ENCODE measurements around the gene CCDC177. TPM values are rescaled to one million over a fixed set of nuclear protein-coding genes. Genes with fewer than 3 reads are reported as not detected.

CCDC177 gene
- polyA plus RNA-seq, 2 of the 4 experiments (the other 2 are of a cell fraction), result not detected

DNA sequence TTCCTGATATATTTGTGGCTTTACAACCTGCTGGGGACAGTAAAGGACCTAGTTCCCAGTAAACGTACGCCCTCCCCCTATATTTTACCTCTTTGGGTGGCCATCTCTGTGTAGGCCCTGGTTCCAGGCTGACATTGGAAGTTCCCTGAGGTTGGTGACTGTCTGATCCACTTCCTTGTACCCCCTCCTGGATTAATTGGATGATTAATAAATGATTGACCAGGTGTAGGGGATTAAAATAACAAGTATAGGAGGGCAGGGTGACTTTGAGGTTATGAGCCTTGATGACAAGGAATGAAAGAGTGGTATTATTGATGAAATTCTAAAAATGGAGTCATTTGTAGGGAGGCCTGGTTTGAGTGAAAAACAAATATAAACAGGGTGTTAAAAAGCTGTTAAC is 46.3 kb upstream of the CCDC177 start:
- Histone ChIP-seq H3K4me1 (0 out of 3 replicates have a peak, but pooled peaks cover 3% of the 10 kb centered on the region), H3K9me3 (no peaks in the 10 kb centered on the region), H3K27ac (no peak overlapping the region), H3K4me2 (no peak overlapping the region), H3K4me3 (no peak overlapping the region)
- no peak for ATAC-seq
- ChIA-PET POLR2A (no interaction called here), CTCF (no interaction called here)
- TF ChIP-seq, protein P1, sequence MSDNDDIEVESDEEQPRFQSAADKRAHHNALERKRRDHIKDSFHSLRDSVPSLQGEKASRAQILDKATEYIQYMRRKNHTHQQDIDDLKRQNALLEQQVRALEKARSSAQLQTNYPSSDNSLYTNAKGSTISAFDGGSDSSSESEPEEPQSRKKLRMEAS (IDR thresholded peaks at IDR 0.05), result no peak
- no peak for TF ChIP-seq EP300 (IDR thresholded peaks at IDR 0.05)
- TF ChIP-seq CHD4 (IDR thresholded peaks at IDR 0.05; ENCODE audit: borderline replicate concordance), result no peak
- TF ChIP-seq, protein P2, sequence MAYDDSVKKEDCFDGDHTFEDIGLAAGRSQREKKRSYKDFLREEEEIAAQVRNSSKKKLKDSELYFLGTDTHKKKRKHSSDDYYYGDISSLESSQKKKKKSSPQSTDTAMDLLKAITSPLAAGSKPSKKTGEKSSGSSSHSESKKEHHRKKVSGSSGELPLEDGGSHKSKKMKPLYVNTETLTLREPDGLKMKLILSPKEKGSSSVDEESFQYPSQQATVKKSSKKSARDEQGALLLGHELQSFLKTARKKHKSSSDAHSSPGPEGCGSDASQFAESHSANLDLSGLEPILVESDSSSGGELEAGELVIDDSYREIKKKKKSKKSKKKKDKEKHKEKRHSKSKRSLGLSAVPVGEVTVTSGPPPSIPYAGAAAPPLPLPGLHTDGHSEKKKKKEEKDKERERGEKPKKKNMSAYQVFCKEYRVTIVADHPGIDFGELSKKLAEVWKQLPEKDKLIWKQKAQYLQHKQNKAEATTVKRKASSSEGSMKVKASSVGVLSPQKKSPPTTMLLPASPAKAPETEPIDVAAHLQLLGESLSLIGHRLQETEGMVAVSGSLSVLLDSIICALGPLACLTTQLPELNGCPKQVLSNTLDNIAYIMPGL (CRISPR knock-in tag; IDR thresholded peaks at IDR 0.05; ENCODE audit: borderline replicate concordance), result no peak
- no peak for TF ChIP-seq GATA3 (IDR thresholded peaks at IDR 0.05; ENCODE audit: borderline replicate concordance)
- TF ChIP-seq HOXA7 (CRISPR knock-in tag; IDR thresholded peaks at IDR 0.05), result no peak
- TF ChIP-seq FOXS1 (CRISPR knock-in tag; IDR thresholded peaks at IDR 0.05), result no peak
- no peak for TF ChIP-seq ZC3H11A (IDR thresholded peaks at IDR 0.05)
- TF ChIP-seq NFE2L2 (conservative IDR thresholded peaks at IDR 0.05; ENCODE audit: low read length), result no peak
- TF ChIP-seq, protein P3, sequence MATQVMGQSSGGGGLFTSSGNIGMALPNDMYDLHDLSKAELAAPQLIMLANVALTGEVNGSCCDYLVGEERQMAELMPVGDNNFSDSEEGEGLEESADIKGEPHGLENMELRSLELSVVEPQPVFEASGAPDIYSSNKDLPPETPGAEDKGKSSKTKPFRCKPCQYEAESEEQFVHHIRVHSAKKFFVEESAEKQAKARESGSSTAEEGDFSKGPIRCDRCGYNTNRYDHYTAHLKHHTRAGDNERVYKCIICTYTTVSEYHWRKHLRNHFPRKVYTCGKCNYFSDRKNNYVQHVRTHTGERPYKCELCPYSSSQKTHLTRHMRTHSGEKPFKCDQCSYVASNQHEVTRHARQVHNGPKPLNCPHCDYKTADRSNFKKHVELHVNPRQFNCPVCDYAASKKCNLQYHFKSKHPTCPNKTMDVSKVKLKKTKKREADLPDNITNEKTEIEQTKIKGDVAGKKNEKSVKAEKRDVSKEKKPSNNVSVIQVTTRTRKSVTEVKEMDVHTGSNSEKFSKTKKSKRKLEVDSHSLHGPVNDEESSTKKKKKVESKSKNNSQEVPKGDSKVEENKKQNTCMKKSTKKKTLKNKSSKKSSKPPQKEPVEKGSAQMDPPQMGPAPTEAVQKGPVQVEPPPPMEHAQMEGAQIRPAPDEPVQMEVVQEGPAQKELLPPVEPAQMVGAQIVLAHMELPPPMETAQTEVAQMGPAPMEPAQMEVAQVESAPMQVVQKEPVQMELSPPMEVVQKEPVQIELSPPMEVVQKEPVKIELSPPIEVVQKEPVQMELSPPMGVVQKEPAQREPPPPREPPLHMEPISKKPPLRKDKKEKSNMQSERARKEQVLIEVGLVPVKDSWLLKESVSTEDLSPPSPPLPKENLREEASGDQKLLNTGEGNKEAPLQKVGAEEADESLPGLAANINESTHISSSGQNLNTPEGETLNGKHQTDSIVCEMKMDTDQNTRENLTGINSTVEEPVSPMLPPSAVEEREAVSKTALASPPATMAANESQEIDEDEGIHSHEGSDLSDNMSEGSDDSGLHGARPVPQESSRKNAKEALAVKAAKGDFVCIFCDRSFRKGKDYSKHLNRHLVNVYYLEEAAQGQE (IDR thresholded peaks at IDR 0.05), result no peak
- TF ChIP-seq ZNF302 (CRISPR knock-in tag; IDR thresholded peaks at IDR 0.05), result no peak
- TF ChIP-seq, protein P4, sequence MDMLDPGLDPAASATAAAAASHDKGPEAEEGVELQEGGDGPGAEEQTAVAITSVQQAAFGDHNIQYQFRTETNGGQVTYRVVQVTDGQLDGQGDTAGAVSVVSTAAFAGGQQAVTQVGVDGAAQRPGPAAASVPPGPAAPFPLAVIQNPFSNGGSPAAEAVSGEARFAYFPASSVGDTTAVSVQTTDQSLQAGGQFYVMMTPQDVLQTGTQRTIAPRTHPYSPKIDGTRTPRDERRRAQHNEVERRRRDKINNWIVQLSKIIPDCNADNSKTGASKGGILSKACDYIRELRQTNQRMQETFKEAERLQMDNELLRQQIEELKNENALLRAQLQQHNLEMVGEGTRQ (IDR thresholded peaks at IDR 0.05), result no peak
- TF ChIP-seq CBX2 (IDR thresholded peaks at IDR 0.05; ENCODE audit: borderline replicate concordance, low read depth), result no peak
- no peak for TF ChIP-seq PHF8 (IDR thresholded peaks at IDR 0.05; ENCODE audit: borderline replicate concordance, low read depth)
- TF ChIP-seq ESRRA (IDR thresholded peaks at IDR 0.05; ENCODE audit: borderline replicate concordance, low read length), result no peak
- TF ChIP-seq RNF2 (IDR thresholded peaks at IDR 0.05; ENCODE audit: borderline replicate concordance, low read depth), result no peak
- TF ChIP-seq, protein P5, sequence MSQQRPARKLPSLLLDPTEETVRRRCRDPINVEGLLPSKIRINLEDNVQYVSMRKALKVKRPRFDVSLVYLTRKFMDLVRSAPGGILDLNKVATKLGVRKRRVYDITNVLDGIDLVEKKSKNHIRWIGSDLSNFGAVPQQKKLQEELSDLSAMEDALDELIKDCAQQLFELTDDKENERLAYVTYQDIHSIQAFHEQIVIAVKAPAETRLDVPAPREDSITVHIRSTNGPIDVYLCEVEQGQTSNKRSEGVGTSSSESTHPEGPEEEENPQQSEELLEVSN (IDR thresholded peaks at IDR 0.05; ENCODE audit: borderline replicate concordance, low read depth), result no peak
- TF ChIP-seq, protein P6, sequence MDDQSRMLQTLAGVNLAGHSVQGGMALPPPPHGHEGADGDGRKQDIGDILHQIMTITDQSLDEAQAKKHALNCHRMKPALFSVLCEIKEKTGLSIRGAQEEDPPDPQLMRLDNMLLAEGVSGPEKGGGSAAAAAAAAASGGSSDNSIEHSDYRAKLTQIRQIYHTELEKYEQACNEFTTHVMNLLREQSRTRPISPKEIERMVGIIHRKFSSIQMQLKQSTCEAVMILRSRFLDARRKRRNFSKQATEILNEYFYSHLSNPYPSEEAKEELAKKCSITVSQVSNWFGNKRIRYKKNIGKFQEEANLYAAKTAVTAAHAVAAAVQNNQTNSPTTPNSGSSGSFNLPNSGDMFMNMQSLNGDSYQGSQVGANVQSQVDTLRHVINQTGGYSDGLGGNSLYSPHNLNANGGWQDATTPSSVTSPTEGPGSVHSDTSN (IDR thresholded peaks at IDR 0.05), result no peak
- DNase-seq (ENCODE audit: low read depth in 1 of 2, low spot score in 1 of 2), result no peak
- no peak for FAIRE-seq
- WGBS (ENCODE audit: missing lambda C conversion rate), result 88% methylated on average over 2 of the region's 2 CpGs

DNA sequence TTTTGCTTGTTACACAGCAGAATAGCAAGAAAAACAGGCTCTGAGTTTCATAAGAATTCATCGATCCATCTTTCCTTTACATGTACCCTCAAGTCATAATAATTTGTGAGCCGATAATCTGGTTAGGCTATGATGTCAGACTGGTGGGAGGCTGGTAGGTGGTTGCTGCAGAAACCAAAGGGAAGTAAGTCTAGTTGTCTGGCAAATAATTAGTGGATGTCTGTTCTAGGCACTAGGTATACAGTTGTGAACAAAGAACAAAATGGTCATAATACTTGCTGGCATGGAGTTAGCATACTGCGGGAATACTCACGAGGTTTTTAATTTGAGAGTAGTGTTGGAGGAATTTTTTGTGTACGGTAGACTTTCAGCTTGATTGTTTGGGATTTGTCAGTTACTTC is 45.5 kb upstream of the CCDC177 start:
- Histone ChIP-seq H3K9me3 (no peaks in the 10 kb centered on the region), H3K27ac (no peak overlapping the region), H3K4me2 (no peak overlapping the region), H3K4me3 (no peak overlapping the region), H3K4me1 (0 out of 3 replicates have a peak, but pooled peaks cover 3% of the 10 kb centered on the region)
- ChIA-PET CTCF (interaction anchor here (0.6 to 1.1 kb wide), 2 partner anchors 11 to 586 kb away, joined by 3 to 5 read pairs; no protein-coding TSS in a partner anchor), POLR2A (no interaction called here)
- WGBS (ENCODE audit: missing lambda C conversion rate), result 94% methylated on average over 5 of the region's 5 CpGs
- FAIRE-seq, result no peak
- no peak for ATAC-seq
- DNase-seq (ENCODE audit: low read depth in 1 of 2, low spot score in 1 of 2), result no peak
- TF ChIP-seq MYC (IDR thresholded peaks at IDR 0.05; ENCODE audit: borderline replicate concordance, low read length) (no peak), TP53 (CRISPR knock-in tag; IDR thresholded peaks at IDR 0.05) (no peak), HOXB13 (CRISPR knock-in tag; IDR thresholded peaks at IDR 0.05; ENCODE audit: low read depth) (no peak)
- TF ChIP-seq, protein P4 (IDR thresholded peaks at IDR 0.05), result no peak
- TF ChIP-seq, protein P7, sequence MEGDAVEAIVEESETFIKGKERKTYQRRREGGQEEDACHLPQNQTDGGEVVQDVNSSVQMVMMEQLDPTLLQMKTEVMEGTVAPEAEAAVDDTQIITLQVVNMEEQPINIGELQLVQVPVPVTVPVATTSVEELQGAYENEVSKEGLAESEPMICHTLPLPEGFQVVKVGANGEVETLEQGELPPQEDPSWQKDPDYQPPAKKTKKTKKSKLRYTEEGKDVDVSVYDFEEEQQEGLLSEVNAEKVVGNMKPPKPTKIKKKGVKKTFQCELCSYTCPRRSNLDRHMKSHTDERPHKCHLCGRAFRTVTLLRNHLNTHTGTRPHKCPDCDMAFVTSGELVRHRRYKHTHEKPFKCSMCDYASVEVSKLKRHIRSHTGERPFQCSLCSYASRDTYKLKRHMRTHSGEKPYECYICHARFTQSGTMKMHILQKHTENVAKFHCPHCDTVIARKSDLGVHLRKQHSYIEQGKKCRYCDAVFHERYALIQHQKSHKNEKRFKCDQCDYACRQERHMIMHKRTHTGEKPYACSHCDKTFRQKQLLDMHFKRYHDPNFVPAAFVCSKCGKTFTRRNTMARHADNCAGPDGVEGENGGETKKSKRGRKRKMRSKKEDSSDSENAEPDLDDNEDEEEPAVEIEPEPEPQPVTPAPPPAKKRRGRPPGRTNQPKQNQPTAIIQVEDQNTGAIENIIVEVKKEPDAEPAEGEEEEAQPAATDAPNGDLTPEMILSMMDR (IDR thresholded peaks at IDR 0.05), result no peak
